Measurements from ENCODE around the gene TSSK2. TPM values are rescaled to one million over a fixed set of nuclear protein-coding genes. Genes with fewer than 3 reads are reported as not detected.

Gene TSSK2
- polyA plus RNA-seq, 1 donor (not counting 4 experiments of a cell fraction or from before 2014, with no cell fraction given) = not detected

DNA sequence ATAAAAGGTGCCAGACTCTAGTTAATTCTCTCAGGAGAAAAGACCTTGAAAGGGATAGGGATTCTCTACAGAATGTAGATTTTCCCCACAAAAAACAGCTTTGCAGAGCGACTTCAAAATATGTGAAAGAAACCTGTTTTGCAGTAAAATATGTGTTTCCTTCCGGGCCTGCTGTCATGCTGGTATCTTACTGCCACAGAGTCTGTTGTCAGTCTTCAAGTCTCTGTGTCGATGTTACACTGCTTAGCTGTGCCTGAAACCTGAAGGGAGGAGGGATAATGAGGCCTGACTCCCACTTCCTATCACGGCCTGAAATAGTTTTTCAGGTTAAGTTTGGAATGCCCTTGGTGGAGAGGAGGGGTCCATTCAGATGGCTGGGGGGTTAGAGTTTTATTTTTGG lies 7.2 kb upstream of the TSSK2 start:
- no peak for FAIRE-seq
- no peak for TF ChIP-seq EZH2 (IDR thresholded peaks at IDR 0.05; ENCODE audit: low read length)
- TF ChIP-seq, protein P1, sequence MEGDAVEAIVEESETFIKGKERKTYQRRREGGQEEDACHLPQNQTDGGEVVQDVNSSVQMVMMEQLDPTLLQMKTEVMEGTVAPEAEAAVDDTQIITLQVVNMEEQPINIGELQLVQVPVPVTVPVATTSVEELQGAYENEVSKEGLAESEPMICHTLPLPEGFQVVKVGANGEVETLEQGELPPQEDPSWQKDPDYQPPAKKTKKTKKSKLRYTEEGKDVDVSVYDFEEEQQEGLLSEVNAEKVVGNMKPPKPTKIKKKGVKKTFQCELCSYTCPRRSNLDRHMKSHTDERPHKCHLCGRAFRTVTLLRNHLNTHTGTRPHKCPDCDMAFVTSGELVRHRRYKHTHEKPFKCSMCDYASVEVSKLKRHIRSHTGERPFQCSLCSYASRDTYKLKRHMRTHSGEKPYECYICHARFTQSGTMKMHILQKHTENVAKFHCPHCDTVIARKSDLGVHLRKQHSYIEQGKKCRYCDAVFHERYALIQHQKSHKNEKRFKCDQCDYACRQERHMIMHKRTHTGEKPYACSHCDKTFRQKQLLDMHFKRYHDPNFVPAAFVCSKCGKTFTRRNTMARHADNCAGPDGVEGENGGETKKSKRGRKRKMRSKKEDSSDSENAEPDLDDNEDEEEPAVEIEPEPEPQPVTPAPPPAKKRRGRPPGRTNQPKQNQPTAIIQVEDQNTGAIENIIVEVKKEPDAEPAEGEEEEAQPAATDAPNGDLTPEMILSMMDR (optimal IDR thresholded peaks at IDR 0.05 in 1 of 3, IDR thresholded peaks at IDR 0.05 in 1 of 3, conservative IDR thresholded peaks at IDR 0.05 in 1 of 3; ENCODE audit: extremely low read depth in 1 of 3, insufficient read depth in 2 of 3, low read length in 3 of 3) = no peak
- peaks cover 23% of the 10 kb centered on the region for H3K4me1 ChIP-seq (ENCODE audit: control insufficient read depth, extremely low read depth, insufficient read depth, low read length)

DNA sequence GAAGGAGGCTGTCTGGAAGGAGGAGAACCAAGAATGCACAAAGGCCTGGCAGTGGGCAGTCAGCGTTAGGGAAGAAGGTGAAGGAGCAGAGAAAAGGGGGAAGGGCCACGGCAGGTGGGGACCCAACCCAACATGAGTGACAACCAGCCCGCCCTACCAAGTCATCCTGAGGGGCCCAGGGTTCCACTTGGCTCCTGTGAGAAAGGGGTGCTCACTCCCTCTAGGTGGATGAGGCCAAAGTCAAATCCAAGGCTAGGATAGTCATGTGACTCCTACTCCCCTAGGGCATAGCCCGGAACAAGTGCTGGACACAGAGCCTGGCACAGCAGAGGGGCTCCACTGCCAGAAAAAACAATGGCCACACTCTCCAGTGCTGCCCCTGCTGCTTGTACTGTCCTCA lies 6.7 kb upstream of the TSSK2 start:
- no peaks in the 10 kb centered on the region for H3K9me3 ChIP-seq (ENCODE audit: control insufficient read depth, low read depth, low read length)
- dilution Hi-C loops (cut with MboI; ENCODE audit: extremely low pct_ligation_motif_present, low sequenced_read_pairs) = no loop called here
- H3K36me3 ChIP-seq (ENCODE audit: control insufficient read depth in 2 of 2, extremely low read depth in 1 of 2, insufficient read depth in 2 of 2, low read length in 2 of 2) = peaks cover 0 to 4% of the 10 kb centered on the region in 2 experiments
- no peak overlapping the region for H2AFZ ChIP-seq (ENCODE audit: control insufficient read depth, low read length)
- H3K27me3 ChIP-seq (ENCODE audit: control insufficient read depth, extremely low read depth, insufficient read depth, low read length) = no peaks in the 10 kb centered on the region
- no peak overlapping the region for H3K27ac ChIP-seq (ENCODE audit: control insufficient read depth, insufficient read depth, low read length)
- peaks cover 5% of the 10 kb centered on the region for H4K20me1 ChIP-seq (ENCODE audit: control insufficient read depth, extremely low read depth, insufficient read depth, low read length)
- DNase-seq (ENCODE audit: low read depth, low spot score) (no peak), FAIRE-seq (no peak)
- TF ChIP-seq EZH2 (IDR thresholded peaks at IDR 0.05; ENCODE audit: low read length) = no peak
- TF ChIP-seq, protein P1 (optimal IDR thresholded peaks at IDR 0.05 in 1 of 3, IDR thresholded peaks at IDR 0.05 in 1 of 3, conservative IDR thresholded peaks at IDR 0.05 in 1 of 3; ENCODE audit: extremely low read depth in 1 of 3, insufficient read depth in 2 of 3, low read length in 3 of 3) = no peak
- peaks cover 11% of the 10 kb centered on the region for H3K9me1 ChIP-seq (ENCODE audit: control insufficient read depth, extremely low read depth, insufficient read depth, low read length)
- no peak overlapping the region for H3K4me3 ChIP-seq (ENCODE audit: control insufficient read depth in 2 of 3, extremely low read depth in 1 of 3, insufficient read depth in 2 of 3, low read depth in 1 of 3, low read length in 3 of 3)
- H3K79me2 ChIP-seq (ENCODE audit: control insufficient read depth, insufficient read depth, low read length) = peaks cover 26% of the 10 kb centered on the region
- no peak overlapping the region for H3K4me2 ChIP-seq (ENCODE audit: control insufficient read depth, extremely low read depth, insufficient read depth, low read depth, low read length)
- no peak overlapping the region for H3K9ac ChIP-seq (ENCODE audit: control insufficient read depth, extremely low read depth, insufficient read depth, low read length)
- peaks cover 27% of the 10 kb centered on the region for H3K4me1 ChIP-seq (ENCODE audit: control insufficient read depth, extremely low read depth, insufficient read depth, low read length)

More for the DNA sequence above, 7.2 kb upstream of the TSSK2 start:
- H3K9ac ChIP-seq (ENCODE audit: control insufficient read depth, extremely low read depth, insufficient read depth, low read length) = no peak overlapping the region
- no peaks in the 10 kb centered on the region for H3K27me3 ChIP-seq (ENCODE audit: control insufficient read depth, extremely low read depth, insufficient read depth, low read length)
- no peak overlapping the region for H3K27ac ChIP-seq (ENCODE audit: control insufficient read depth, insufficient read depth, low read length)
- H4K20me1 ChIP-seq (ENCODE audit: control insufficient read depth, extremely low read depth, insufficient read depth, low read length) = peaks cover 7% of the 10 kb centered on the region
- H3K36me3 ChIP-seq (ENCODE audit: control insufficient read depth in 2 of 2, extremely low read depth in 1 of 2, insufficient read depth in 2 of 2, low read length in 2 of 2) = peaks cover 0 to 4% of the 10 kb centered on the region in 2 experiments
- dilution Hi-C loops (cut with MboI; ENCODE audit: extremely low pct_ligation_motif_present, low sequenced_read_pairs) = no loop called here
- no peak for DNase-seq (ENCODE audit: low read depth, low spot score)
- peaks cover 8% of the 10 kb centered on the region for H3K9me1 ChIP-seq (ENCODE audit: control insufficient read depth, extremely low read depth, insufficient read depth, low read length)
- H3K4me3 ChIP-seq (ENCODE audit: control insufficient read depth in 2 of 3, extremely low read depth in 1 of 3, insufficient read depth in 2 of 3, low read depth in 1 of 3, low read length in 3 of 3) = no peak overlapping the region
- no peak overlapping the region for H3K4me2 ChIP-seq (ENCODE audit: control insufficient read depth, extremely low read depth, insufficient read depth, low read depth, low read length)
- H2AFZ ChIP-seq (ENCODE audit: control insufficient read depth, low read length) = no peak overlapping the region
- no peaks in the 10 kb centered on the region for H3K9me3 ChIP-seq (ENCODE audit: control insufficient read depth, low read depth, low read length)
- peaks cover 30% of the 10 kb centered on the region for H3K79me2 ChIP-seq (ENCODE audit: control insufficient read depth, insufficient read depth, low read length)

All from keratinocyte (primary cell).